Mammary epithelial cell (primary cell): Measurements from ENCODE around the gene F12.

Experiments used
- CTCF ChIP-seq, 2 donors: IDR thresholded peaks in 1 of 2; conservative IDR thresholded peaks in 1 of 2; 2 replicates each; pipeline ENCODE4 v1.5.1; 2011 to 2012; ENCODE audit warnings: inconsistent platforms in 2 of 2, low read length in 2 of 2, mild to moderate bottlenecking in 2 of 2, control low read depth in 1 of 2, low read depth in 1 of 2; ENCODE audit not compliant: insufficient read depth in 1 of 2; ENCODE audit errors: extremely low read depth in 1 of 2
- EZH2 ChIP-seq: IDR thresholded peaks from 2 replicates; pipeline ENCODE4 v1.6.1; 2012; ENCODE audit warnings: low read length, inconsistent platforms, borderline replicate concordance

- TF ChIP-seq CTCF (conservative IDR thresholded peaks at IDR 0.05 in 1 of 2, IDR thresholded peaks at IDR 0.05 in 1 of 2; ENCODE audit: extremely low read depth in 1 of 2, insufficient read depth in 1 of 2, low read depth in 1 of 2, low read length in 2 of 2) (no peak), EZH2 (no peak)
Observed at GRCh38 chr5:177433658-177434217, 24.4 kb upstream of the F12 start.
